GM12872 (cell line): ENCODE results near the gene CRYBG1.

ENCODE experiments used
- TF ChIP-seq, protein P1 (sequence below): IDR thresholded peaks from 3 replicates; pipeline ENCODE4 v1.5.1; 2011; ENCODE audit warnings: low read depth, mild to moderate bottlenecking, low read length, moderate library complexity; ENCODE audit not compliant: insufficient read depth

CRYBG1 gene

GRCh38 chr6:106546261-106546690, 185.8 kb downstream of the CRYBG1 start:
- TF ChIP-seq, protein P1, sequence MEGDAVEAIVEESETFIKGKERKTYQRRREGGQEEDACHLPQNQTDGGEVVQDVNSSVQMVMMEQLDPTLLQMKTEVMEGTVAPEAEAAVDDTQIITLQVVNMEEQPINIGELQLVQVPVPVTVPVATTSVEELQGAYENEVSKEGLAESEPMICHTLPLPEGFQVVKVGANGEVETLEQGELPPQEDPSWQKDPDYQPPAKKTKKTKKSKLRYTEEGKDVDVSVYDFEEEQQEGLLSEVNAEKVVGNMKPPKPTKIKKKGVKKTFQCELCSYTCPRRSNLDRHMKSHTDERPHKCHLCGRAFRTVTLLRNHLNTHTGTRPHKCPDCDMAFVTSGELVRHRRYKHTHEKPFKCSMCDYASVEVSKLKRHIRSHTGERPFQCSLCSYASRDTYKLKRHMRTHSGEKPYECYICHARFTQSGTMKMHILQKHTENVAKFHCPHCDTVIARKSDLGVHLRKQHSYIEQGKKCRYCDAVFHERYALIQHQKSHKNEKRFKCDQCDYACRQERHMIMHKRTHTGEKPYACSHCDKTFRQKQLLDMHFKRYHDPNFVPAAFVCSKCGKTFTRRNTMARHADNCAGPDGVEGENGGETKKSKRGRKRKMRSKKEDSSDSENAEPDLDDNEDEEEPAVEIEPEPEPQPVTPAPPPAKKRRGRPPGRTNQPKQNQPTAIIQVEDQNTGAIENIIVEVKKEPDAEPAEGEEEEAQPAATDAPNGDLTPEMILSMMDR, result no peak

- TF ChIP-seq, protein P1, result no peak
Measured at GRCh38 chr6:106546691-106547414, 186.3 kb downstream of the CRYBG1 start.

- TF ChIP-seq, protein P1, result no peak
Measured at GRCh38 chr6:106547601-106548453, 187.3 kb downstream of the CRYBG1 start.

DNA sequence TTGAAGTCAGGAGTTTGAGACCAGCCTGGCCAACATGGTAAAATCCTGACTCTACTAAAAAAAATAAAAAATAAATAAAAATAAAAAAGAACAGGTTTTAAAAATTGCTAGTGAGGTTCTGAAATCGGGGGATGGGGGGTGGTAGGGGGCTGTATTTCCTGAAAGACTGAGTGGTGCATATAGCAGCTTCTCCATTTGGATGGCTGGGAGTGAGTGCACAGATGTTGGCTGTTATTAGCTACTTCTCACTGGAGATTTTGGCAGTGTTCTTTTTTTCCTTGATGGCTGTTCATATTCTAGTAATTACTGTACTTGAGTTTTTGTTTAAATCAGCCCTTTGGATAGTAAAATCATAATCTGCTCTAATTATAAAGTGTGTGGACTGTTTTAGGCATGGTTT, 189.0 kb downstream of the CRYBG1 start:
- TF ChIP-seq, protein P1, result no peak

DNA sequence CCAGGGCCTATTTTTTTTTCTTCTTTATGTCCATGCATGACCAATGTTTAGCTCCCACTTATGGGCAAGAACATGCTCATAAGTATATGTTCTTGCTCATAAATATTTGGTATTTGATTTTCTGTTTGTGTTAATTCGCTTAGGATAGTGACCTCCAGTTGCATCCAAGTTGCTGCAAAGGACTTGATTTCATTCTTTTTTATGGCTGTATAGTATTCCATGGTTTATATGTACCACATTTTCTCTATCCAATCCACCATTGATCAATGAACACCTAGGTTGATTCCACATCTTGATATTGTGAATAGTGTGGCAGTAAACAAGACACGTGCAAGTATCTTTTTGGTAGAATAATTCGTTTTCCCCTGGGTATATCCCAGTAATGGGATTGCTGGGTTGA, 190.6 kb downstream of the CRYBG1 start:
- TF ChIP-seq, protein P1, result no peak

DNA sequence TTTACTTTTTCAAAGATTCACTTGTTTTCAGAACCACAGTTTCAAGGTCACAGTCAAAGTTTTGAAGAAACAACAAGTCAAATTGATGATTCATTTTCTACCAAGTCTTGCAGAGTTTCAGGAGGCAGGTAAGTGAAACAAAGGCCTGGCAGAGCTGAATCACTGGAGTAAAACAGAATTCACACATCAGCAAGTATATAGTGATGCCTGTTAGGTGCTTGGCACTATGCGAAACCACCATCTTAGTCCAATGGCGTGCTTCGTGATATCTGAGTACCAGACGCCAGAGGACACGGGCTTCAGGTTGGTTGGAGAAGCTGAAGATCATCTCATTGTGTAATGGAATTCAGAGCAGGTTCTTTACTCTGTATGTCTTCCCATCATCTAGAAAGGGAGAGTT, 192.9 kb downstream of the CRYBG1 start:
- TF ChIP-seq, protein P1, result no peak

DNA sequence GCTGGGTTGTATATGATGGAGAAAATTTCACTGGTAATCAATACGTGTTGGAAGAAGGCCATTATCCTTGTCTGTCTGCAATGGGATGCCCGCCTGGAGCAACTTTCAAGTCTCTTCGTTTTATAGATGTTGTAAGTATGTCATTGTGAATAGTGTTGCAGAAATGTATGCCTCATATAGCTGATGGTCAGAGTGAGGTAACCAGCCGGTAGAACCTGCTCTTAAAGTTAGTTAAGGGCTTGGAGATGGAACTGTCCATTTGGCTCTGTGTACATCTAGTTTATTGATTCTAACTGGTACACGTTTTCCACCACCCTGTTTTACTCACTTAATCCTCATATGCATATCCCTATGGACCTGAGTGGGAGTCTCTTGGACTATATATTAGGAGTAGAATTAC, 195.2 kb downstream of the CRYBG1 start:
- TF ChIP-seq, protein P1, result no peak
